Brain microvascular endothelial cell (primary cell): ENCODE results near the gene LPAR2.
A peak's percentile ranks its signal among the peaks of the same experiment; 100 is the strongest.

ENCODE experiments used
- DNase-seq: peaks from one replicate; pipeline ENCODE4 v3.0.0-alpha.2; 2020
- H3K27ac ChIP-seq: fragments of 250-450 bp; sonication (Bioruptor Pico); 2 replicates; pipeline ENCODE4 v1.5.1; 2020; ENCODE audit warnings: mild to moderate bottlenecking, moderate library complexity
- H3K27me3 ChIP-seq: fragments of 250-450 bp; sonication (Bioruptor Pico); replicated peaks from 2 replicates; pipeline ENCODE4 v1.5.1; 2020; ENCODE audit warnings: mild to moderate bottlenecking
- H3K36me3 ChIP-seq: fragments of 250-450 bp; sonication (Bioruptor Pico); replicated peaks from 2 replicates; pipeline ENCODE4 v1.5.1; 2020; ENCODE audit warnings: mild to moderate bottlenecking
- H3K4me3 ChIP-seq: 2 replicates; pipeline ENCODE4 v1.5.1; 2011; ENCODE audit warnings: low read depth, mild to moderate bottlenecking, control low read depth, low read length, moderate library complexity
- CTCF ChIP-seq: IDR thresholded peaks from 2 replicates; pipeline ENCODE4 v1.5.1; 2011; ENCODE audit warnings: low read depth, mild to moderate bottlenecking, moderate library complexity, low read length, control low read depth, inconsistent platforms; ENCODE audit errors: missing control alignments
- in situ Hi-C: cut with HindIII; loops from 2 replicates; pipeline ENCODE4 v1.10.0; 2017; ENCODE audit warnings: low sequenced_read_pairs, low pct_ligation_motif_present

LPAR2 gene

DNA sequence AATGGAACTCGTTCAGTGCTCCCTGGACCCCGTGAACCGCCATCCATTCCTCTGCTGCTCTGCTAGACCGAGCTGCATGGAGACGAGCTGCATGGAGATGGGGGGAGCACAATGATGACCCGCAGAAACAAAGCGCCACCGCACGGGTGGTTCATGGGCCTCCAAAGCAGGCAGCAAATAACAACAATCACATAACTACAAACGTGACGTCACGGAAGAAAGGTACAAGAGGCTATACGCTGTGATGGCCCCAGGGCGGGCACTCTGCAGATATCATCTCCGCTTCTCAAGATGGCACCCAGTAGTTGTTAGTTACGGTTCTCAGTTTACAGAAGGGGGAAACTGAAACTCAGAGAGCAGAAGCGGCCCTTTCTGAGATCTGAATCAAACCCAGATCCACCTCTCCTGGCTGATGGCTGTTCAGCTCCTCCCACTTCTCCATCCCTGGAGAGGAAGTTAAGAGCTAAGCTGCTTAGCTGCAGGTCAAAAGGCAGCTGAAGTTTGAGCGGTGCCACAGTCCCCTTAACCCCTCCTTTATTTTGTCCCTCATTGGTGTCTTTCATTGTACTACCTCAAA, 33.7 kb upstream of the LPAR2 start:
- in situ Hi-C loops: no loop called here
- Histone ChIP-seq H3K27ac (no peak overlapping the region), H3K27me3 (no peaks in the 10 kb centered on the region), H3K4me3 (peak overlapping the region; percentile 97), H3K36me3 (peaks cover 29% of the 10 kb centered on the region)
- DNase-seq: no peak
- no peak for TF ChIP-seq CTCF

- Histone ChIP-seq H3K27ac (no peak overlapping the region), H3K4me3 (no peak overlapping the region), H3K27me3 (no peaks in the 10 kb centered on the region), H3K36me3 (peaks cover 35% of the 10 kb centered on the region)
- no peak for TF ChIP-seq CTCF
- in situ Hi-C loops: no loop called here
- no peak for DNase-seq
Observed at GRCh38 chr19:19661141-19661674, 33.2 kb upstream of the LPAR2 start.

GRCh38 chr19:19659646-19660245, 31.7 kb upstream of the LPAR2 start:
- TF ChIP-seq CTCF: no peak
- Histone ChIP-seq H3K4me3 (no peak overlapping the region), H3K27ac (no peak overlapping the region), H3K27me3 (no peaks in the 10 kb centered on the region), H3K36me3 (peaks cover 49% of the 10 kb centered on the region)
- in situ Hi-C loops: no loop called here
- DNase-seq: no peak

DNA sequence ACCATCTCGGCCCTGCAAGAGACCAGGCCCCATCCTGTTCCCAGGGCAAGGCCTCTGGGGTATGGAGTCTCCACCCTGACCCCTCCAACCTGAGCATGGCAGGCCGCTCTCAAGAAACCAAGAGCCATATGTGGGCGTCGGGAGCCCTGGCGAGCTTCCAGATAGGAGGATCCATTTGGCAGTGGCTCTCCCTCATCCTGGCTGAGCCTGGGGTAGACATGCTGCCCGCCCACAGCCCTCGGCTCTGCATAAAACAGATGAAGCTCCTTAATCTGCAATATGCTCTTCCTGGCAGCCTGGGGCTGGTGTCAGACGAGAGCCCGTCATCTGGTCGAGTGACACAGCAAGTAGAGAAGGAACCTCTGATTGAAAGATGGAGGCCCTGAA, 29.4 kb upstream of the LPAR2 start:
- DNase-seq: no peak
- H3K27me3 ChIP-seq: no peaks in the 10 kb centered on the region
- H3K27ac ChIP-seq: no peak overlapping the region
- H3K36me3 ChIP-seq: peaks cover 72% of the 10 kb centered on the region
- in situ Hi-C loops: no loop called here
- H3K4me3 ChIP-seq: no peak overlapping the region
- TF ChIP-seq CTCF: no peak

DNA sequence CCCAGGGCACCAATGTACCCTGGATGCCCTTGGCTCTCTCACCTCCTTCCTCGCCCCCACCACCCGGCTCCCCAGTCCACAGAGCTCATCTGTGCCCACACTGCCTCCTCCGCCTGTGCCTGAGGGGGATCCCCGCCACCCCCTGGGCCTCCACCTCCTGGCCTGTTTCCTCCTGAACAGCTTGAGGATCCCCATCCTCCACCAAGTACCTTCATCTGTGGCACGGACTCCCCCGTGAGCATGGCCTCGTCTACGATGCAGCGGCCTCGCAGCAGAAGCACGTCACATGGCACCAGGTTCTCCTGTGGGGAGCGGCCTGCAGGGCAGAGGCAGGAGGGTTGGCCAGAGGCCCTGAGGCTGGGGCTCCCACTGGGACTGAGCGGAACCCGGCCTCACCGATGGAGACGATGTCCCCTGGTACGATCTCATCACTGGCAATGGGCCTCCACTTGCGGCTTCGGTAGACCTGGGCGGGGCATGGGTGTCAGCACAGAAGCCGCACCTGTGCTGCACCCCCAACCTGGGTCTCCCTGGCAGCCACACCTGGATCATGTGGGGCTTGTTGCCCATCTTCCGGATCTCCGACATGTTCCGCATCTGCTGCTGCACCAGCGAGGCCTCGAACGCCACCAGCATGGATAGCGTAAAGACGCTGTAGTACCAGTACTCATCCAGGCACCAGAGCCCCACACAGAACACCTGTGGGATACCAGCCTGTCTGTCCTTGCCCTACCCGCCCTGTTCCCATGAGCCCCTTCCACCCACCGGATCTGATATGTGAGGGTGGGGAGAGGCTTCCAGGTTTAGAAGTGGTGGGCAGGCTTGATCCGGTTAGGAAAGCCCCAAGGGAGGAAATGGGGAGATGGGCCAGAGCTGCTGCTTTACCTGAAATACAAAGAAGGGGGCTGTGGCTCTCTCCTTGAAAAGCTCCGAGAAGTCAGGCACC, 28.7 kb upstream of the LPAR2 start:
- H3K27me3 ChIP-seq: no peaks in the 10 kb centered on the region
- peaks cover 78% of the 10 kb centered on the region for H3K36me3 ChIP-seq
- DNase-seq: no peak
- no peak overlapping the region for H3K4me3 ChIP-seq
- H3K27ac ChIP-seq: no peak overlapping the region
- no peak for TF ChIP-seq CTCF
- in situ Hi-C loops: no loop called here
